GM12878 (cell line): ENCODE results near the gene BTNL2.

Experiments used
- ASH2L ChIP-seq: fragments of 300-600, 200-600 bp; sonication (generic); IDR thresholded peaks from 2 replicates; pipeline ENCODE4 v1.6.1; 2017; ENCODE audit warnings: low read depth, mild to moderate bottlenecking, borderline replicate concordance
- CBX3 ChIP-seq: fragments of 200-600 bp; sonication (generic); IDR thresholded peaks from 2 replicates; pipeline ENCODE4 v1.6.1; 2016; ENCODE audit warnings: low read depth, borderline replicate concordance
- EZH2 ChIP-seq: IDR thresholded peaks from 2 replicates; pipeline ENCODE4 v1.6.1; 2012; ENCODE audit warnings: low read depth, mild to moderate bottlenecking, control low read depth, inconsistent platforms, low read length, borderline replicate concordance; ENCODE audit not compliant: control insufficient read depth
- HDAC6 ChIP-seq: fragments of 200-600 bp; sonication (generic); IDR thresholded peaks from one replicate; pipeline ENCODE4 v1.8.0; 2017; ENCODE audit warnings: antibody characterized with exemption; ENCODE audit not compliant: unreplicated experiment
- NRF1 ChIP-seq: conservative IDR thresholded peaks from 2 replicates; pipeline ENCODE4 v1.6.1; 2011; ENCODE audit warnings: mild to moderate bottlenecking, low read depth, low read length, improper control_type of control experiment
- POLR2A ChIP-seq: IDR thresholded peaks from 2 replicates; pipeline ENCODE4 v1.6.1; 2011; ENCODE audit warnings: low read depth, mild to moderate bottlenecking, low read length
- RBBP5 ChIP-seq: fragments of 200-600 bp; sonication (generic); conservative IDR thresholded peaks from 2 replicates; pipeline ENCODE4 v1.6.1; 2016
- SMARCA5 ChIP-seq: fragments of 450-650 bp; IDR thresholded peaks from 2 replicates; pipeline ENCODE4 v1.6.1; 2017; ENCODE audit warnings: mild to moderate bottlenecking
- TAF1 ChIP-seq: IDR thresholded peaks from 2 replicates; pipeline ENCODE4 v1.6.1; 2011; ENCODE audit warnings: mild to moderate bottlenecking, low read depth, low read length, borderline replicate concordance
- YY1 ChIP-seq: IDR thresholded peaks from 2 replicates; pipeline ENCODE4 v1.6.1; 2011; ENCODE audit warnings: low read depth, mild to moderate bottlenecking, low read length
- ZNF24 ChIP-seq: fragments of 450-650 bp; IDR thresholded peaks from 2 replicates; pipeline ENCODE4 v1.6.1; 2017; ENCODE audit warnings: antibody characterized with exemption, mild to moderate bottlenecking
- TF ChIP-seq, protein P1 (sequence below): IDR thresholded peaks from 2 replicates; pipeline ENCODE4 v1.6.1; 2012; ENCODE audit warnings: mild to moderate bottlenecking, low read depth, low read length

DNA sequence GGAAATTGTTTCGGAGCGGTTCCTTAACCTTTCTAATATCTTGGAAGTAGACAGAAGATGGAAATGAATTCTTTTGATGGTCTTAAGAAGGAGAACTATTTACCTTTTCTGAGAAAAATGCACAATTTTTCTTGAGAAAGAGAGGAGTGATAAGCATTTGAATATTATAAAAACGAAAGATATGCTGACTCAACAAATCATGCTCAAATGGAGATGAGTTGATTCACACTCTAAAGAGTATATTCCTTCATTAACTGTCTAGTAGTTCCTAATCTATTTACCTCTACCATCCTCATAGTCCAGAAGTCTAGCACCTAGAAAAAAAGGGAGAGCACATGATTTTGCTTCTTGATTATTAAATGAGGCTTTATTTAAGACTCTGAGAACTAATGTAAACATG lies 39.3 kb downstream of the BTNL2 start:
- no peak for TF ChIP-seq YY1
- TF ChIP-seq RBBP5: no peak
- no peak for TF ChIP-seq POLR2A
- no peak for TF ChIP-seq HDAC6
- no peak for TF ChIP-seq ZNF24
- TF ChIP-seq, protein P1, sequence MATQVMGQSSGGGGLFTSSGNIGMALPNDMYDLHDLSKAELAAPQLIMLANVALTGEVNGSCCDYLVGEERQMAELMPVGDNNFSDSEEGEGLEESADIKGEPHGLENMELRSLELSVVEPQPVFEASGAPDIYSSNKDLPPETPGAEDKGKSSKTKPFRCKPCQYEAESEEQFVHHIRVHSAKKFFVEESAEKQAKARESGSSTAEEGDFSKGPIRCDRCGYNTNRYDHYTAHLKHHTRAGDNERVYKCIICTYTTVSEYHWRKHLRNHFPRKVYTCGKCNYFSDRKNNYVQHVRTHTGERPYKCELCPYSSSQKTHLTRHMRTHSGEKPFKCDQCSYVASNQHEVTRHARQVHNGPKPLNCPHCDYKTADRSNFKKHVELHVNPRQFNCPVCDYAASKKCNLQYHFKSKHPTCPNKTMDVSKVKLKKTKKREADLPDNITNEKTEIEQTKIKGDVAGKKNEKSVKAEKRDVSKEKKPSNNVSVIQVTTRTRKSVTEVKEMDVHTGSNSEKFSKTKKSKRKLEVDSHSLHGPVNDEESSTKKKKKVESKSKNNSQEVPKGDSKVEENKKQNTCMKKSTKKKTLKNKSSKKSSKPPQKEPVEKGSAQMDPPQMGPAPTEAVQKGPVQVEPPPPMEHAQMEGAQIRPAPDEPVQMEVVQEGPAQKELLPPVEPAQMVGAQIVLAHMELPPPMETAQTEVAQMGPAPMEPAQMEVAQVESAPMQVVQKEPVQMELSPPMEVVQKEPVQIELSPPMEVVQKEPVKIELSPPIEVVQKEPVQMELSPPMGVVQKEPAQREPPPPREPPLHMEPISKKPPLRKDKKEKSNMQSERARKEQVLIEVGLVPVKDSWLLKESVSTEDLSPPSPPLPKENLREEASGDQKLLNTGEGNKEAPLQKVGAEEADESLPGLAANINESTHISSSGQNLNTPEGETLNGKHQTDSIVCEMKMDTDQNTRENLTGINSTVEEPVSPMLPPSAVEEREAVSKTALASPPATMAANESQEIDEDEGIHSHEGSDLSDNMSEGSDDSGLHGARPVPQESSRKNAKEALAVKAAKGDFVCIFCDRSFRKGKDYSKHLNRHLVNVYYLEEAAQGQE: no peak
- no peak for TF ChIP-seq ASH2L
- TF ChIP-seq CBX3: no peak
- no peak for TF ChIP-seq NRF1
- no peak for TF ChIP-seq TAF1
- TF ChIP-seq EZH2: no peak
- TF ChIP-seq SMARCA5: no peak
